Naive thymus-derived CD4-positive, alpha-beta T cell (primary cell): ENCODE measurements around the gene CDK5. TPM values are rescaled to one million over a fixed set of nuclear protein-coding genes. Genes with fewer than 3 reads are reported as not detected.

Experiments used
- ATAC-seq: fragments of 150-1000 bp; cut with Tn5 transposase; 2 replicates; pipeline ENCODE4 v1.10.0; 2021; ENCODE audit warnings: mild to moderate bottlenecking, moderate library complexity
- CTCF ChIA-PET: fragments of 350-600 bp; sonication (Branson Sonifier 250); formaldehyde crosslinking; loops from one replicate; lab custom pipeline; 2021; ENCODE audit warnings: antibody characterized with exemption; lab: Charles Lee
- POLR2A ChIA-PET: fragments of 350-600 bp; sonication (Branson Sonifier 250); formaldehyde crosslinking; loops from one replicate; lab custom pipeline; 2021; ENCODE audit warnings: antibody characterized with exemption, inconsistent platforms; lab: Charles Lee
- DNase-seq, 9 donors: peaks; one replicate each; pipeline versions ENCODE4 v3.0.0 to v3.0.0-alpha.2; 2020 to 2022; ENCODE audit warnings: mixed read lengths in 1 of 9
- H3K27ac ChIP-seq: one replicate; pipeline ENCODE4 v1.7.0; 2013; ENCODE audit warnings: mild to moderate bottlenecking, low read depth, low read length, moderate library complexity
- H3K27me3 ChIP-seq, 2 donors: one replicate each; pipeline ENCODE4 v1.7.0; 2013; ENCODE audit warnings: low read length in 2 of 2, mild to moderate bottlenecking in 2 of 2, moderate library complexity in 2 of 2; ENCODE audit not compliant: control insufficient read depth in 2 of 2, insufficient read depth in 2 of 2
- H3K36me3 ChIP-seq, 3 experiments: 1 replicate in 2 of 3; 2 replicates in 1 of 3; pipeline ENCODE4 v1.7.0; 2013; ENCODE audit warnings: low read length in 3 of 3, mild to moderate bottlenecking in 3 of 3, moderate library complexity in 1 of 3; ENCODE audit not compliant: insufficient read depth in 3 of 3, control insufficient read depth in 2 of 3
- H3K4me1 ChIP-seq, 2 donors: one replicate each; pipeline ENCODE4 v1.7.0; 2013; ENCODE audit warnings: low read length in 2 of 2, mild to moderate bottlenecking in 2 of 2, moderate library complexity in 1 of 2; ENCODE audit not compliant: control insufficient read depth in 2 of 2, insufficient read depth in 2 of 2
- H3K4me3 ChIP-seq: 2 replicates; pipeline ENCODE4 v1.7.0; 2013; ENCODE audit warnings: mild to moderate bottlenecking, low read length
- H3K9me3 ChIP-seq, 3 experiments: 1 replicate in 2 of 3; 2 replicates in 1 of 3; pipeline ENCODE4 v1.7.0; 2013; ENCODE audit warnings: low read length in 3 of 3; ENCODE audit not compliant: control insufficient read depth in 2 of 3
- H3K27ac Mint-ChIP-seq, 9 donors: one replicate each; pipeline ENCODE4 v1.8.0; 2020 to 2022; ENCODE audit warnings: mixed read lengths in 9 of 9, mild to moderate bottlenecking in 8 of 9, moderate library complexity in 5 of 9, inconsistent platforms in 2 of 9
- H3K27me3 Mint-ChIP-seq, 5 donors: one replicate each; pipeline ENCODE4 v1.8.0; 2021 to 2022; ENCODE audit warnings: mixed read lengths in 5 of 5, mild to moderate bottlenecking in 1 of 5
- H3K36me3 Mint-ChIP-seq, 5 donors: one replicate each; pipeline ENCODE4 v1.8.0; 2020 to 2022; ENCODE audit warnings: mixed read lengths in 5 of 5, mild to moderate bottlenecking in 3 of 5, inconsistent platforms in 1 of 5
- H3K4me1 Mint-ChIP-seq, 7 donors: one replicate each; pipeline ENCODE4 v1.8.0; 2020 to 2022; ENCODE audit warnings: mixed read lengths in 7 of 7, mild to moderate bottlenecking in 3 of 7, inconsistent platforms in 1 of 7
- H3K4me3 Mint-ChIP-seq, 10 donors: one replicate each; pipeline ENCODE4 v1.8.0; 2020 to 2022; ENCODE audit warnings: mild to moderate bottlenecking in 10 of 10, mixed read lengths in 10 of 10, moderate library complexity in 6 of 10, inconsistent platforms in 2 of 10
- H3K9me3 Mint-ChIP-seq, 11 donors: one replicate each; pipeline ENCODE4 v1.8.0; 2020 to 2022; ENCODE audit warnings: mixed read lengths in 11 of 11, mild to moderate bottlenecking in 4 of 11, inconsistent platforms in 1 of 11, moderate library complexity in 1 of 11
- intact Hi-C, 2 donors: fragments of 100-400 bp; cut with micrococcal nuclease; formaldehyde crosslinking; loops; one replicate each; pipeline ENCODE4 v1.15.1; 2023
- polyA plus RNA-seq, 2 donors: library from polyadenylated mRNA; unstranded; fragments of 300-500 nt; fragmentation: Illumina TruSeq; gene quantifications; one replicate each; pipeline ENCODE4 v1.2.3, GENCODE V29; 2021
- total RNA-seq, 6 experiments: library from RNA in 5 of 6; stranded (reverse) in 5 of 6; gene quantifications; 1 replicate in 5 of 6; 2 replicates in 1 of 6; pipeline ENCODE4 v1.2.3 and lab custom pipeline; 2021 to 2026

Gene CDK5
- total and polyA plus RNA-seq, 7 experiments from 2014 or later = 4.2 to 20.2 (median 7.7) TPM

DNA sequence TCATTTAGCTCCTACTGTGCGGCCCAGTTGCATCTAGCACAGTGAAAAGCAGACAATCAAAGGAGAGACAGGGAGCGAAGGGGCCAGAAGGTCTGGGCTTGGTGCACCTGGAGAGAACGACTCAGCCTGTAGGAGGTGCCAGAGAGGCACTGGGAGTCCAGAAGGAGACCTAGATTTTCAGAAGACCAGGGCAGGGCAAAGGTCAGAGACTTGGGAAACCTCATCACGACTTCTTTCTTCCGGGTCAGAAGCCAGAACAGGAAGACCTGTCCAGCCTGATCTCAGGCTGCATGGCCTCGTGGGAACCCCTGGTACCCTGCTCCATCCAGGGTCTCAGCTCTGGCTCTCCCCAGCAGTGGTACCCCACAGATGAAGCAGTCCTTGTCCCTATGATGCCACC, 33.7 kb upstream of the CDK5 start:
- DNase-seq (no peak), ATAC-seq (no peak)
- intact Hi-C loops = loop anchor here in 1 of 2 donors (5.0 kb wide), 1 partner anchor 34 kb away; the partner anchor contains the start of genes CDK5 and SLC4A2
- Histone ChIP-seq H3K9me3 (no peaks in the 10 kb centered on the region), H3K27ac (no peak overlapping the region), H3K4me1 (peaks cover 5 to 9% of the 10 kb centered on the region in 2 donors), H3K36me3 (no peaks in the 10 kb centered on the region), H3K4me3 (no peak overlapping the region), H3K27me3 (no peaks in the 10 kb centered on the region)
- Mint-ChIP-seq H3K4me3 (no peak overlapping the region), H3K4me1 (peaks cover 8 to 26% (median 23%) of the 10 kb centered on the region in 7 donors), H3K27ac (peak overlapping the region in 1 of 9 donors; percentile 43), H3K36me3 (no peaks in the 10 kb centered on the region), H3K27me3 (no peaks in the 10 kb centered on the region), H3K9me3 (peaks cover 0 to 1% (median 0%) of the 10 kb centered on the region in 11 donors)
- ChIA-PET POLR2A (no interaction called here), CTCF (no interaction called here)

- Histone ChIP-seq H3K36me3 (no peaks in the 10 kb centered on the region), H3K27me3 (no peaks in the 10 kb centered on the region), H3K4me1 (peaks cover 5 to 9% of the 10 kb centered on the region in 2 donors), H3K4me3 (no peak overlapping the region), H3K9me3 (no peaks in the 10 kb centered on the region), H3K27ac (no peak overlapping the region)
- H3K9me3 Mint-ChIP-seq = peaks cover 0 to 1% (median 0%) of the 10 kb centered on the region in 11 donors
- H3K27me3 Mint-ChIP-seq = no peaks in the 10 kb centered on the region
- intact Hi-C loops = loop anchor here in 1 of 2 donors (5.0 kb wide), 1 partner anchor 34 kb away; the partner anchor contains the start of genes CDK5 and SLC4A2
- H3K27ac Mint-ChIP-seq = no peak overlapping the region
- ATAC-seq (no peak), DNase-seq (no peak)
- ChIA-PET CTCF (no interaction called here), POLR2A (no interaction called here)
- peaks cover 8 to 26% (median 23%) of the 10 kb centered on the region in 7 donors for H3K4me1 Mint-ChIP-seq
- no peaks in the 10 kb centered on the region for H3K36me3 Mint-ChIP-seq
- H3K4me3 Mint-ChIP-seq = no peak overlapping the region
These were observed 33.3 kb upstream of the CDK5 start for GRCh38 chr7:151091003-151091402.

DNA sequence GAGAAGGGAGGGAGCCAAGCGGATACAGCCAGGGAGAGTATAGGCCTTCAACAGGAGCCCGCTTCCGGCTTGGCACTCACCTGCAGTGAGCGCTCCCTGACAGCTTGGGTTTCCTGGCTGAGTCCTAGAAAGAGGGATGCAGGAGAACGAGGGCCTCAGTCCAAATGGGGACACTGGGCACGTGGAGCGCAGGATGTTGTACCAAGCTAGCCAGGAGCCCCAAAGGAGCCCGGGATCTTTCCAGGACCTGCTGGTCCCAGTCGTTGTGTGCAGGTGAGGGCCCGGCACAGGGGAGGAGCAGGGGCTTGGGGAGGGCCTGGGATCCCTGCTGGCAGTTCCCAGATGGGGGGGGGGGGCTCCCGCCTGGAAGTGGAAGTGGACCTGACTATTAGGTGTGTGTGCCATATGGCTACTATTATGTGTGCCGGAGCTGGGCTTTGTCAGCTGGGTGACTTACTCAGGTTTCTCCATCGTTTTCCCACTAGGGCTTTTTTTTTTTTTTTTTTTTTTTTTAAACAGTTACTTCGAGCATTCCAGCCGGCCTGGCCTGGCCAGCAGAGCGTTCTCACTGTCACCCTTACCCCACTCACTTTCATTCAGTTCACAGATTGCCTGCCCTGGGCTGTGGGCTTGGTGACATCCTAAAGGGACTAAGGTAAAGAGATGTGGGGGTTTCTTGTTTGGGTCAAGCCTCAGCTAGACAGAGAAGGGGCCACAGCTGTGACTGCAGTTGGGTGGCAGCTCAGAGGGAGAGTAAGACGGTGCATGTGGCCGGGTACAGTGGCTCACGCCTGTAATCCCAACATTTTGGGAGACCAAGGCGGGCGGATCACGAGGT, 32.4 kb upstream of the CDK5 start:
- ChIA-PET POLR2A (interaction anchor here (0.7 kb wide), 2 partner anchors 30 to 319 kb away, joined by 3 read pairs; no protein-coding TSS in a partner anchor), CTCF (interaction anchor here (0.6 to 1.2 kb wide), 2 partner anchors 62 to 128 kb away, joined by 3 read pairs; partner anchors contain the start of gene ABCB8)
- H3K36me3 Mint-ChIP-seq = no peaks in the 10 kb centered on the region
- Histone ChIP-seq H3K27ac (no peak overlapping the region), H3K4me3 (no peak overlapping the region), H3K27me3 (no peaks in the 10 kb centered on the region), H3K4me1 (peaks cover 12 to 18% of the 10 kb centered on the region in 2 donors), H3K36me3 (no peaks in the 10 kb centered on the region), H3K9me3 (no peaks in the 10 kb centered on the region)
- H3K27ac Mint-ChIP-seq = no peak overlapping the region
- peaks cover 0 to 8% (median 0%) of the 10 kb centered on the region in 5 donors for H3K27me3 Mint-ChIP-seq
- DNase-seq (no peak), ATAC-seq (no peak)
- no peak overlapping the region for H3K4me3 Mint-ChIP-seq
- intact Hi-C loops = loop anchor here (5.0 to 10.0 kb wide), 7 partner anchors 33 to 1945 kb away; partner anchors contain the start of genes CDK5 (in 1 of the 2), KMT2C (in 1 of the 2), RHEB (in 1 of the 2) and SLC4A2 (in 1 of the 2)
- peaks cover 17 to 34% (median 29%) of the 10 kb centered on the region in 7 donors for H3K4me1 Mint-ChIP-seq
- peaks cover 0 to 1% (median 0%) of the 10 kb centered on the region in 11 donors for H3K9me3 Mint-ChIP-seq

DNA sequence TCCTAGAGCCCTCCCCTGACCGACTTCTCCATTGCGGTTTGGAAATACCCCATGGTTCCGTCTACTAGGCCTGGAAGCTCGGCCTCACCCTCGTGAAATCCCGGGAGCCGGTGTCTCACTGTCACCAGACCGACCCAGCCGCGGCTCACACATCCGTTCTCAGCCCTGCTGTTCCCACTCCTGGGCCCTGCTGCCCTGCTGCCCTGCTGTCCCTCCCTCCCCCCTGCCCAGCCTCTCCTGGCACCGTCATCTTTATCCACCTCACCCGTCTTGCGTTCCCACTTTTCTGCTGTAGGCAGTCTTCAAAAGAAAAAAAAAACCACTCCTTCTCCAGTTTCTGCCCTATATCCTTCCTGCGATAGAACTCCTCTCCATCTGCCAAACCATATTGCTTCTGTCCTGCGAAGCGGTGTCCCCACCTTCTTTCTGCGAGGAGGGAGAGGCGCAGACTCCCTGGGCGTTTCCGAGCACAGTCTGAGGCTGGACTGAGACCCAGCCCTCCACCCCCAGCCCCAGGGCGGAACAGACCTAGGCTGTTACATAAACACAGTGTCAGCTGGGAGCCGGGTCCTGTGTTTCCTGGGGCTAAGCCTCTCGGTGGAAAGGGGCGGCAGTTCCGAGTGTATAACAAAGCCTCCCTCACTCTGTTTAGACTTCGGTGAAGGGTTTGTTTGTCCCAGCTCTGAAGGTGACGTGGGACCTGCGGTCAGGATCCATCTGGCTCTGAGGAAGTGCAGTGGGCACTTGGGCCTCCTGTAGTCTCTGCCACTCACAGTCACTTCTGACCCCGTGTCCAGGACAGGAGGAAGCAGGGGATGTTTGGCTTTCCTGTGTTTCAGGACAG, 31.4 kb upstream of the CDK5 start:
- DNase-seq (peak in 2 of 9 donors; percentile 33 to 39), ATAC-seq (peak; percentile 59)
- Mint-ChIP-seq H3K27ac (peak overlapping the region in 7 of 9 donors; percentile 34 to 83 (median 60)), H3K4me1 (peaks cover 22 to 41% (median 35%) of the 10 kb centered on the region in 7 donors), H3K9me3 (peaks cover 0 to 3% (median 0%) of the 10 kb centered on the region in 11 donors), H3K27me3 (peaks cover 0 to 14% (median 0%) of the 10 kb centered on the region in 5 donors), H3K36me3 (peaks cover 0 to 1% (median 0%) of the 10 kb centered on the region in 5 donors), H3K4me3 (peak overlapping the region; percentile 39 to 91 (median 78))
- no peak overlapping the region for H3K4me3 ChIP-seq
- H3K27ac ChIP-seq = no peak overlapping the region
- H3K36me3 ChIP-seq = no peaks in the 10 kb centered on the region
- ChIA-PET POLR2A (interaction anchor here (0.6 to 1.3 kb wide), 4 partner anchors 29 to 116 kb away, joined by 3 read pairs; no protein-coding TSS in a partner anchor), CTCF (interaction anchor here (0.6 to 1.3 kb wide), 5 partner anchors 19 to 127 kb away, joined by 3 to 4 read pairs (median 3); partner anchors contain the start of gene ABCB8)
- H3K4me1 ChIP-seq = peaks cover 14 to 22% of the 10 kb centered on the region in 2 donors
- no peaks in the 10 kb centered on the region for H3K27me3 ChIP-seq
- intact Hi-C loops = loop anchor here (10.0 kb wide), 6 partner anchors 426 to 1944 kb away; partner anchors contain the start of genes KMT2C (in 1 of the 2), RHEB (in 1 of the 2), ZNF398 (in 1 of the 2) and ZNF862 (in 1 of the 2)
- H3K9me3 ChIP-seq = no peaks in the 10 kb centered on the region

- Mint-ChIP-seq H3K9me3 (peaks cover 0 to 3% (median 0%) of the 10 kb centered on the region in 11 donors), H3K27me3 (peaks cover 0 to 14% (median 0%) of the 10 kb centered on the region in 5 donors), H3K4me1 (peaks cover 25 to 46% (median 39%) of the 10 kb centered on the region in 7 donors), H3K36me3 (peaks cover 0 to 1% (median 0%) of the 10 kb centered on the region in 5 donors), H3K27ac (peak overlapping the region in 6 of 9 donors; percentile 1 to 84 (median 44)), H3K4me3 (peak overlapping the region; percentile 65 to 91 (median 74))
- Histone ChIP-seq H3K4me1 (peaks cover 19 to 26% of the 10 kb centered on the region in 2 donors), H3K9me3 (no peaks in the 10 kb centered on the region), H3K4me3 (peak overlapping the region; percentile 68), H3K27me3 (no peaks in the 10 kb centered on the region), H3K27ac (peak overlapping the region; percentile 68), H3K36me3 (no peaks in the 10 kb centered on the region)
- intact Hi-C loops = loop anchor here (10.0 kb wide), 6 partner anchors 427 to 1943 kb away; partner anchors contain the start of genes KMT2C (in 1 of the 2), RHEB (in 1 of the 2), ZNF398 (in 1 of the 2) and ZNF862 (in 1 of the 2)
- peak in 1 of 9 donors; percentile 19 for DNase-seq
- no peak for ATAC-seq
- ChIA-PET POLR2A (interaction anchor here (0.5 to 1.3 kb wide), 10 partner anchors 11 to 137 kb away, joined by 3 to 4 read pairs (median 3); no protein-coding TSS in a partner anchor), CTCF (interaction anchor here (1.0 to 1.3 kb wide), 4 partner anchors 14 to 52 kb away, joined by 3 to 4 read pairs (median 3); no protein-coding TSS in a partner anchor)
These were observed 30.5 kb upstream of the CDK5 start for GRCh38 chr7:151088019-151088855.
